HG03159 (cell line): Measurements from ENCODE around the gene TBC1D22A.

Experiments
- ATAC-seq: cut with Tn5 transposase; IDR thresholded peaks from one replicate; pipeline ENCODE4 v1.9.1; 2021; ENCODE audit warnings: mild to moderate bottlenecking, moderate library complexity; ENCODE audit not compliant: unreplicated experiment

TBC1D22A gene

DNA sequence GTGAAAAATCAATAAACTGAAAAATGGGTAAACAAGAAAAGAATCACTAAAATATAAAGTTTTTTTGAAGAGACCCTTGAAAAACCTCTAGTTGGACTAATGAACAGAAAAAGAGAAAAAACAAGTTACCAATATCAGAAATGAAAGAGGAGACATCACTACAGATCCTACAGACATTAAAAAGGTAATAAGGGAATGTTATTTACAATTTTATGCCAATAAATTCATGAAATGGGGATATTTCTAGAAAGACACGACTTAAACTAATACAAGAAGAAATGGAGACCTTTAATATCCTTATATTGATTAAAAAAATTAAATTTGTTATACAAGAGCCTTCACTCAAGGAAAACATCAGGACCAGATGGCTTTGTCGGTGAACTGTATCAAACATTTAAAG is 109.4 kb downstream of the TBC1D22A start:
- ATAC-seq: no peak

- ATAC-seq: no peak
Measured at GRCh38 chr22:46875089-46875488, 112.6 kb downstream of the TBC1D22A start.

- no peak for ATAC-seq
Measured at GRCh38 chr22:46876357-46876934, 114.0 kb downstream of the TBC1D22A start.

GRCh38 chr22:46878191-46878948 is 115.9 kb downstream of the TBC1D22A start:
- ATAC-seq: no peak

GRCh38 chr22:46879083-46879482 is 116.6 kb downstream of the TBC1D22A start:
- ATAC-seq: no peak

DNA sequence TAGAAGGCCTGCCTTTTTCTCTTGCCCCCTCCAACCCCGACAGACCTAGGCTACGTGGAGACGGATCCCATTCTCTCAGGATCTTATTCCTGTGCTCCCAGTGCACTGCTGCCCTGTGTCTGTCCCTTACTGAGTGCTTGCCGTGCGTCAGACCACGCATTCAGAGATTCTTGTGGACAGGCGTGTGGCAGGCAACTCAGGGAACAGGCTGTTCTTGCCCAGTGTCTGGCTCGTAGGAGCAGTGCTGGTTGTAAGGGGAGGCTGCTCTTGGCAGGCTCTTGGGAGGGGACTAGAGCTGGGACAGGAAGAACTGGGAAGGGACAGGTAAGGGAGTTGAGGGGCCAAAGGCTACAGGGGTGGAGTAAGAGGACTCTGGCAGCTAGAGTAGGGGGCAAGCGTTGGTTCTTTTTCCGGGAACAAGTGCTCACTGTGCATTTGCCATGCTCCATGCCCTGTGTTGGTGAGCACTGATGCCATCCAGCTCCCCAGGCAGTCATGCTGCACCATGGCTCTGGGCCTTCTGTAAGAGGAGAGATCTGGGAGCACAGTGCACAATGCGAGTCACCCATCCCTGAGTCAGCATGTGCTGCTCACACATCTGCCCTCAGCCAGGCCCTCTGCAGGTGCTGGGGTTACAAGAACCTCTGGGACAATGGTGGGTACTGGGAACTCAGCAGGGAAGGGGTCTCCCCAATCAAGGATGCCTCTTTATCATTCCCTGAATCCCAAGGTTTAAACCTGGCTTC is 119.1 kb downstream of the TBC1D22A start:
- ATAC-seq: no peak

- ATAC-seq: no peak
Measured at GRCh38 chr22:46883092-46883910, 120.9 kb downstream of the TBC1D22A start.

GRCh38 chr22:46884365-46884764 is 121.9 kb downstream of the TBC1D22A start:
- no peak for ATAC-seq

DNA sequence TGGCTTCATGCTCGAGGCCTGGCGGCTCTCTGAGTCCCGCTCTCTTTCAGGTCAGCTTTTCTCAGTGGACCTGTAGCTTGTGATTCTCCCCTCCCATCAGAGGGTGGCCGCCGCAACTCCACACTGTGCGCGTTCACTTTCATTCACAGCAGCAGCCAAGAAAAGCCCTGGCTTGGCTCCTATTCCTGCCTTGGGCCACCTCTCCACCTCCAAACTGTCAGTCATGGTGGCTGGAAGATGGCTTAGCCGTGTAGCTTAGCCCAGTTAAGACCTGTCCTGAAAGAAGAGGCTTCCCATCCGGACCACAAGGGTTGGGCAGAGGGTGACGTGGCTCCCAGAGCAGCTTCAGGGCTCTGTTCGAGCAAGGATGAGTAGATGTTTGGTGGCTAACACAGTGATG is 125.5 kb downstream of the TBC1D22A start:
- ATAC-seq: no peak

- no peak for ATAC-seq
Measured at GRCh38 chr22:46890819-46891218, 128.4 kb downstream of the TBC1D22A start.

DNA sequence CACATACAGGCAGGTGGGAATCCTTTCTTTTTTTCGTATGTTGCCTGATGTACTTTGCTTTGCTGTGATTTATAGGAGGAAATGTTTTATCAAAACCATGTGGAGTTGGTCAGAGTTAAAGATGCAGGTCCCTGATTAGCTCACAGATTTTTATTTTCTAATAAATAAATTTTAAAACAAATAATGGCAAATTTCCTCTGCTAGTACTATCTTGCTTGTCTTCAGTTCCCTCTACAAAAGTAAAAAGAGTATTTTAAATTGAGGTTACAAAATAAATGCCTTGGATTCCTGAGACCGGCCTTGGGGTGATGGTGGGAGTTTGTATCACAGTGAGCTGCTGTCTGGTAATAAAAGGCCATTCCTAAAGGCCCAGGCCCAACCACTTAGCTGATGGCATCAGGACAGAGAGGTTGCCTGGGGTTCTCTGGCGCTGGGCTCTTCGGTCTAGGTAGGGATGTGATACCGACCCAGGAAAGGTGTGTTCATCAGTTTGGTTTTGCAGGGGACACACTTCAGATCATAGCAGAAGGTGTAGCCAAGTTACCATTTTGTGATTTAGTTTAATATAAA is 129.0 kb downstream of the TBC1D22A start:
- no peak for ATAC-seq

DNA sequence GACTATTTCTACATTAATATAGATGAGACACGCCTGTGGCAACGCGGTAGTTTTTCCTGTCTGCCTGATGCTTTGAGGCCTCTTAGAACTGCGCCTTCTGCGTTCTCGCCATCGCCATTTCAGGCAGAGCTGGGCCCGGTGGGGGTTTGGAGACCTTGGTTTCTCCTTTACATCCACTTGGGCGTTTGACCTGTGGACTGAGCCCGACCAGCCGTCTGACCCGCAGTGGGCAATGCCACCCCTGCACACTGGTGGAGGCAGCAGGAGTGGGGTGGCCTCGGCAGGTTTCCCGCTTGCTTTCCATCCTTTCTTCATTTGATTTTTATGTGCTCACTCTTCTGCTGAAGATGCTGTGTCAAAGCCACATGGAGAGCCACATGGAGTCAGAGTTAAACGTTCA is 130.4 kb downstream of the TBC1D22A start:
- no peak for ATAC-seq

DNA sequence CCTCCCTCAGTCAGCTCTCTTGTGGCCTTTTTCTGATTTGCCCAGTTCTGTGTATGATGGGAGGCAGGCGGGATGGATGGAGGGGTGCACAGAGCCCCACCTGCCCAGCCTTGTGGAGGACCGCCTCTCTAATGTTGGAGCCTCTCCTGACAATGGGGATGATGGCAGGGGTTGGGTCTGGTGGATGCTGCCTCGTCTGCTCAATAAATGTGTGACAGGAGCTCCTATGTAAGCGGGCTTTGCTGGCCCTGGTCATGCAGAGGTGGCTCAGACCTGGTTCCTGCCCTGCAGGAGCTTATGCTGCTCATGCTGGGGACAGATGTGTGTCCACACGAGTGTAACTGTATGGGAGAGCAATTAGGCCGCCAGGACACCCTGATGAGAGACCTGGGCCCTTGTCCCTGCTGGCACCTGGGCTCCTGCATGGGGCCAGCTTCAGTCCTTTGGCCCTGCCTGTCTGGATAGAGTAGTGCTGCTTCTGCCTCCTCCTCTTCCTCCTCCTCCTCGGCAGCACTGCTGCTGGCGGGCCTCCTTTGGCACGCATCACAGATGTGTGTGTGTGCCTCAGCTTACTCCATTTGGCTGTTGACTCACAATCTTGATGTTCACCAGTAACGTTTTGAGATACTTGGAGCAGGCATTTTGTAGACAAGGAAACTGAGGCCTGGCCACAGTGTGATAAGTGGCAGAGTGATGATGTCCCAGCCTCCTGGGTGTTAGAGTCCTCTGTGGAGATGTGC is 131.0 kb downstream of the TBC1D22A start:
- no peak for ATAC-seq

- no peak for ATAC-seq
Measured at GRCh38 chr22:46894081-46894671, 131.7 kb downstream of the TBC1D22A start.

- ATAC-seq: no peak
Measured at GRCh38 chr22:46894851-46895640, 132.6 kb downstream of the TBC1D22A start.

- no peak for ATAC-seq
Measured at GRCh38 chr22:46895753-46896152, 133.3 kb downstream of the TBC1D22A start.

DNA sequence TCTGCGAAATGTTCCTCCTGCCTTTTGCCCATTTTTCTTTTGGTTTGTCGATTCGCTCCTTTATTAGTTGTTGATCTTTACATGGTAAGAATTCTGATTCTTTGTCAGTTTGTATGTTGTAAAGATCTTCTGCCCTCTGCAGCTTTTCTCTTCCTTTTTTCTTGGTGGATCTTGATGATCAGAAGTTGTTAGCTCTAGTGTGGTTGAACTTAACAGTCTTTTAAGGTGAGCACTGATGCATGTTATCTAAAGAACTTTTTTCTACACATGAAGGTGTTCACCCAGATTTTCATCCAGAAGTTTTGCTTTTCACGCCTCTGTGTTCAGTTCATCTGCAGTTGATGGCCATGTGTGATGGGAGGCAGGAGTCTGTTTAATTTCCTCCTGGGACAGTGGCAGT is 133.7 kb downstream of the TBC1D22A start:
- ATAC-seq: no peak

GRCh38 chr22:46896568-46897245 is 134.3 kb downstream of the TBC1D22A start:
- ATAC-seq: no peak
